ENCODE measurements around the gene ADGRE1.

The ADGRE1 gene

GRCh38 chr19:6886277-6886897 lies 992 bp upstream of the ADGRE1 start:
- no peak for DNase-seq

- DNase-seq, result no peak
These were observed 1.6 kb downstream of the ADGRE1 start for GRCh38 chr19:6888967-6889366.

DNA sequence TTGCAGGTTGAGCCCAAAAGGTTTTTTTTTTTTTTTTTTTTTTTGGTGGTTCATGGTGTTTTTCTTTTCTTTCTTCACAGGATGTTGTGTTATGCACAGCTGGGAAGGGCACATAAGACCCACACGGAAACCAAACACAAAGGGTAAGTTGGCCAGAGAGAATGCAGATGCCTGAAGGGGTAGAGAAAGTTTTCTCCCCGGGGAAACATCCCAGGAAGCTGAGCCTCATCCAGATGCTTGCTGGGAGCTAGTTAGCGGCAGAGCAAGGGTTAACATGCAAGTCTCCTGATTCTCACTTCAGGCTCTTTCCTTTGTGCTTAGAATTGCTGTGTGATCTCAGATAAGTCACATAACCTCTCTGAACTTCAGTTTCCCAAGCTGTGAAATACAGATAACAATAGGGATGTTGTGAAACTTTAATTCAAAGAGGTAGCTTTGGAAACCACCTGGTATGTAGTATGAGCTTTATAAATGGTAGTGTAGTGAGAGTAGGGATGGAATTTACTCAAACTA lies 3.1 kb downstream of the ADGRE1 start:
- no peak for DNase-seq

- DNase-seq, result no peak
These were observed 3.6 kb downstream of the ADGRE1 start for GRCh38 chr19:6890938-6891337.

DNA sequence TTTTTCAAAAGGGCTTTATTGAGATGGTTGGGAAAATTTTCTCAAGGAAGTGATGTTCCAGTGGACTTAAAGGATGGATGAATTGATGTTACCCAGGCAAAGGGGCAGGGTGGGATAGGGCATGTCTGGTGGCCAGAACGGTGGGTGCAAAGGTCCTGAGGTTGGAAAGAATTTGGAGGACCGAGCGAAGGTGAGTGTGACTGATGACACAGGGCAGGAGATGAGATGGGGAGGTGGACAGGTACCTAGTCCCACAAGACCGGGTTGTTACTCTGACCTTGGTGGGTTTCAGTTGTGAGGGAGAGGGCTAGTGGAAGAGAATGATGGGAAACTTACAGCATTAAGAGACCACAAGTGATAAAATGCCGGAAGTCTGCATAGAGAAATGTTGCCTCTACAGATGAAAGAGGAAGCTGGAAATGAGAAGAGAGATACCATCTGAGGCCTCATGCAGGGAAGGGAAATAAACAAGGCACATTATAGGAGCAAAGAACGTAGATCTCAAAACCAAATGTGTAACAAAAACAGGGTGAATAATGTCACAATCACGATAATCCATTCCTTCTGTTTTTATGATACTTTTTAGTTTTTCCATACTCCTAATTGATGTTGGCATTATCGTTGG lies 4.5 kb downstream of the ADGRE1 start:
- peak; percentile 72 to 74 for DNase-seq

DNA sequence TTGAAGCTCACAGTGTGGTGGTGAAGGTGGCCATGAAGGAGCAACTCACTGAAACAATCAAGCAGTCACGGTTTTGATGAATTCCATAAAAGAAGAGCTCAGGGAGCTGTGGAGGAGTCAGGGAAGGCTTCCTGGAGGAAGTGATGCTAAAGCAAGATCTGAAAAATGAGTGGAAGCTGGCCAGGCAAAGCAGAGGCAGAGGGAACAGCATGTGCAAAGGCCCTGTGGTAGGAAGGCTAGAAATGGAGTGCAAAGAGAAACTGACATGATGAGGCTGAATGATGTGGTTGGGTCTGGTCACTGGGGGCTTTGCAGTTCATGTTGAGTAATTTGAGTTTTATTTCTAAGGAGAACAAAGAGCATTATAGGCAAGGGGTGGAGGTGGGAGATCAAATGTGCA lies 6.9 kb downstream of the ADGRE1 start:
- DNase-seq, result no peak

DNA sequence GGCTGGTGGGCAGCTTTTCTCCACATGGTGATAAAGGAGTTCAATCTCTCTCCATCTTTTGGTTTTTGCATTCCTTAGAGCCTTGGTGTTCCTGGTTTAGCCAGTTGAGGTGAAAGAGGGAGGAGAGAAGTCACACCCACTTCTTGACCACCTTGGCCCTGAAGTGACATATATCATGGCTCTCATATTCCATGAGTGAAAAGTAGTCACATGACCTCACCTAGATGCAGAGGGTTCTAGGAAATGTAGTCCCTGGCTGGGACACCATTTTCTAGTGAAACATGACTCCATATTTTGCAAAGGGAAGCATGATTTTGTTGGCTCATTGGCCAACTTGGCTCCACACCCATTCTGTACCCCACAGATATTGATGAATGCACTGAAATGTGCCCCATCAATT lies 16.1 kb downstream of the ADGRE1 start:
- no peak for DNase-seq

GRCh38 chr19:6906559-6907060 lies 19.2 kb downstream of the ADGRE1 start:
- no peak for DNase-seq

- no peak for DNase-seq
These were observed 24.1 kb downstream of the ADGRE1 start for GRCh38 chr19:6911523-6911922.

GRCh38 chr19:6914321-6914720 lies 26.9 kb downstream of the ADGRE1 start:
- DNase-seq, result no peak

DNA sequence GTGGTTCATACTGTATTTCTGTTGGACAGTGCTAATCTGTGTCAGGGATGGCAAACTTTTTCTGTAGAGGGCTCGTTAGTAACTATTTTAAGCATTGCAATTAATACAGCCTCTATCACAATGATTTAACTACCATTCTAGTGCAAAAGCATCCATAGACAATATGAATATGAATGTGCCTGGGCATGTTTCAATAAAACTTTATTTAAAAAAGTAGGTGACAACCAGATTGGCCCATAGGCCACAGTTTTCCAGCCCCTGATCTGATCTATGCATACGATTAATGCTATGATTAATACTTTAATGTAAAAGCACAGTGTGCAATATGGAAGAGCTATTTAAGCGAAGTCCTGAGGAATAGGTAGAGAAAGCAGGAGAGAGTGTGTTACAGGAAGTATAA lies 29.6 kb downstream of the ADGRE1 start:
- no peak for DNase-seq

DNA sequence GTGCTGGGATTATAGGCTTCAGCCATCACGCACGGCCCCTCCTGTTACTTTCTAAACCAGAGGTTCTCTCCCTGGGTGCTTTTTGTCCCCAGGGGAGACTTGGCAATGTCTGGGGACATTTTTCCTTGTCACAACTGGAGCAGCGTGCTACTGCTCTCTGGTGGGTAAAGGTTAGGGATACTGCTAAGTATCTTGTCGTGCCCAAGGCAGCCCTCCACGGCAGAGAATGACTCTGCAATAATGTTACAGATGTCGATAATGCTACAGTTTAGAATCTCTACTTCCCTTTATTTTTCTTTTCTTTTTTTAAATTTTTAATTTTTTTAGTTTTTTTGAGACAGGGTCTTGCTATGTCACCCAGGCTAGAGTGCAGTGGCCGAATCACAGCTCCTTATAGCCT lies 38.0 kb downstream of the ADGRE1 start:
- DNase-seq, result no peak

- no peak for DNase-seq
These were observed 38.7 kb downstream of the ADGRE1 start for GRCh38 chr19:6925801-6926751.

DNA sequence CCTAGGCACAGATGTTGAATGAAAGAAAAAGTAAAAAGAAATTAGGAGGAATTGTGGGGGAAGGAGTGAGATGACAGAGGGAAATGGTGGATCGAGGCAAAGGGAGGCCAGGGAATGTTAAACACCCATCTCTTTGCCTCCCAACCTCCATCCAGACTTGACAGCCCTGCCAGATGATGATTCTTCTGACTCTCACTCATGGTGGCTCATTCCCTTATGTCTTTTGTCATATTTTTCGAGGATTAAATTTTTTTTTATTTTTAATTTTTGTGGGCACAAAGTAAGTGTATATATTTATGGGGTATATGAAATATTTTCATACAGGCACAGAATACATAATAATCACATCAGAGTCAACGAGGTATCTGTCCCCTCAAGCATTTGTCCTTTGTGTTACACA lies 42.8 kb downstream of the ADGRE1 start:
- DNase-seq, result no peak

- no peak for DNase-seq
These were observed 47.7 kb downstream of the ADGRE1 start for GRCh38 chr19:6935069-6935468.

- no peak for DNase-seq
These were observed 48.2 kb downstream of the ADGRE1 start for GRCh38 chr19:6935618-6936017.

DNA sequence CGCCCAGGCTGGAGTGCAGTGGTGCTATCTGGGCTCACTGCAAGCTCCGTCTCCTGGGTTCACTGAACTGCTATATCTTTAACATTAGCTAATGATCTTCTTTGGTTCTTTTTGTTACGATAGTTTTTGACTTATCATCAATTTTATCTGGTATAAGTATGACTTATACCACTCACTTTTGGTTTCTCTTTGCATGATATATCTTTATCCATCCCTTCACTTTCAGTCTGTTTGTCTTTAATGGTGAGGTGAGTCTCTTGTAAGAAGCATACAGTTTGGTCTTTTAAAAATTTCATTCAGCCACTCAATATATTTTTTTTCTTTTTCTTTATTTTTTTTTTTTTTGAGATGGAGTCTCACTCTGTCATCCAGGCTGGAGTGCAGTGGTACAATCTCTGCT lies 58.4 kb downstream of the ADGRE1 start:
- no peak for DNase-seq

DNA sequence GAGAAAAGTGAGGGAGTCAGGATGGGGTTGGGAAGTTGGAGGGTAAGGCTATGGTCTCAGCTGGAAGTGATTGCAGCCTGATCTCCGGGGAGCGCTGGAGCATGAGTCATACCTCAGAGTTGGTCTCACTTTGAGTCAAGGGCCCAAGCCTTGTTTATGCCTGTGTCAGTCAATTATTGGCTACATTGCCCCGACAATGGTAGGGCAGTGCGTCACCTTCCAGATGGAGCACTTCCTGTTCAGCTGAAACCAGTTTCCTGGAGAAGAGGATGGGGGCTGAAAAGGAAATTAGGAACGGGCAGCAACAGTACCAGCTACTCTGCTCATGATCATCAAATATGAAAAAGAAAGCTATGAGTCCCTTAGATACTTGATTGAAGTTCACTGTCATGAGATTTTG lies 60.4 kb downstream of the ADGRE1 start:
- DNase-seq, result no peak

DNA sequence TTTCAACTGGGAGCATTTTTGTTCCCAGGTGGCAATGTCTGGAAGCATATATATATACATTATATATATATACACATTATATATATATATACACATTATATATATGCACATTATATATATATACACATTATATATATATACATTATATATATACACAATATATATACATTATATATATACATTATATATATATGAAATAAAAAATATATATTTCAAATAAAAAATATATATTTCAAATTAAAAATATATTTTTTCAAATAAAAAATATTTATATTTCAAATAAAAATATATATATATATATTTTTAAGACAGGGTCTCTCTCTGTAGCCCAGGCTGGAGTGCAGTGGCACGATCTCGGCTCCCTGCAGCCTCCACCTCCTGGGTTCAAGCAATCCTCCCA lies 61.5 kb downstream of the ADGRE1 start:
- no peak for DNase-seq

GRCh38 chr19:6952956-6953355 lies 65.6 kb downstream of the ADGRE1 start:
- DNase-seq, result no peak

DNA sequence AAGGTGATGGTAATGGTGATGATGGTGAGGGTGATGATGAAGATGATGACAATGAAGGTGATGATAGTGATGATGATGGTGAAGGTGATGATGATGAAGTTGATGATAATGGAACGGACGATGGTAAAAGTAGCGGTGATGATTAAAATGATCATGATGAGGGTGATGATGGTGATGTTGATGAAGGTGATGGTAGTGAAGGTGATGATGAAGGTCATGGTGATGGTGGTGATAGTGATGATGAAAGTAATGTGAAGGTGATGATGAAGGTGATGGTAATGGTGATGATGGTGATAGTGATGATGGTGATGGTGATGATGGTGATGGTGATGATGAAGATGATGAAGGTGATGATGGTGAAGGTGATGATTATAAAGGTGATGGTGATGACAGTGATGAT lies 67.7 kb downstream of the ADGRE1 start:
- DNase-seq, result no peak

DNA sequence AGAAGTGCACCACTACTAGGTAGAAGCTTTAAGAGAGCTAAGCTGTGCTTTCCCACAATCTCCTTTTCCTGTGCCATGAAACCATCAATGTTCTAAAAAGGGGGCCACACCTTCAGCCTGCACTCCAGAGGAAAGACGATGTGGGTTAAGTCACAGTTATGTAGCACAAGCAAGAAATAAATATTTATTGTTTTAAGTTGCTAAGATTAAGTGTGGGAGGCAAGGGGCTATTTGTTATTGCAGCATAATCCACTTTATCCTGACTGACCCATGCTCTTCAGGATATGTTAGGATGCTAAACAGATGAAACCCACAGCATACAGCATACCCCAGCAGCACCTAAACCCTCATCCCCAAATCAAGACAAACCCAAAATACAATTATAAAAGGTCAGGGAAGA lies 69.2 kb downstream of the ADGRE1 start:
- no peak for DNase-seq

DNA sequence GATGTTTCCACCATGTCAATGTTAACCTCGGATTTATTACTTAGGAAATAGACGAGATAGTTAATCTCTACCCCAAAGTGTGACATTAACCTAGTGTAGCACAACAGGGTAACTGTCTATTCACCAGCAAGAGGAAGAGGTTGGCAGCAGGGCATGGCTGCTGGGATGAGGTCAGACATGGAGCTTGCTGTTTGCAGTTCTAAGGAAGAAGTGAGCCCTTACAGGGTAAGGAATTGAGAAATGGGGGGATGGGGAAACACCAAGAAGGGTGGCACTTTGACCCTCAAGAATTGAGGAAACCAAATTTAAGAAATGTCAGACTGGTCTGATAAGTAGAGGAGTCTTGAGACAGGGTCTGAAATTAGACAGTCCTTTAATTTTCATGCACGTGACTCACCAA lies 71.4 kb downstream of the ADGRE1 start:
- no peak for DNase-seq
